ENCODE results near the gene LPAR6. TPM values are rescaled to one million over a fixed set of nuclear protein-coding genes. Genes with fewer than 3 reads are reported as not detected.
"Not testable (repeated sequence)": the region's sequence is repeated elsewhere in the genome, so short reads cannot be mapped to it uniquely, and the experiment has no call there.

LPAR6 gene
- total RNA-seq, 1 donor from 2014 or later = 6.2 TPM

DNA sequence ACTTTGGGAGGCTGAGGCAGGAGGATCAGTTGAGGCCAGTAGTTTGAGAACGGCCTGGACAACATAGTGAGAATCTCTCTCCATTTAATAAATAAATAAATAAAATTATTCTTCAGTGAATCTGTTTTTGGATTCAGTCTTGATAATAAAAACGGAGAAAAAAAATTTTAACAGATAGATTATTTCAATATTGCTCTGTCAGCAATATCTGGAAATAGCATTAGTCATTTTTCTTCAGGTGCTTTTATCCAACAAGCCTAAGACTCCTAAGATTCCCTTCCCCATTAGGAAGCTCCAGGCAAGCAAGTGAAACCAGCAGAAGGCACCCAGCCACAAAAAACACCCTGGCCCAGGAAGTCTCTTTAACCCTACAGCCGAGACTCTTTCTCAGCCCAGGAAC, 21.3 kb upstream of the LPAR6 start:
- H3K4me3 ChIP-seq (ENCODE audit: low read depth, low read length) = no peak overlapping the region
- TF ChIP-seq, protein P1, sequence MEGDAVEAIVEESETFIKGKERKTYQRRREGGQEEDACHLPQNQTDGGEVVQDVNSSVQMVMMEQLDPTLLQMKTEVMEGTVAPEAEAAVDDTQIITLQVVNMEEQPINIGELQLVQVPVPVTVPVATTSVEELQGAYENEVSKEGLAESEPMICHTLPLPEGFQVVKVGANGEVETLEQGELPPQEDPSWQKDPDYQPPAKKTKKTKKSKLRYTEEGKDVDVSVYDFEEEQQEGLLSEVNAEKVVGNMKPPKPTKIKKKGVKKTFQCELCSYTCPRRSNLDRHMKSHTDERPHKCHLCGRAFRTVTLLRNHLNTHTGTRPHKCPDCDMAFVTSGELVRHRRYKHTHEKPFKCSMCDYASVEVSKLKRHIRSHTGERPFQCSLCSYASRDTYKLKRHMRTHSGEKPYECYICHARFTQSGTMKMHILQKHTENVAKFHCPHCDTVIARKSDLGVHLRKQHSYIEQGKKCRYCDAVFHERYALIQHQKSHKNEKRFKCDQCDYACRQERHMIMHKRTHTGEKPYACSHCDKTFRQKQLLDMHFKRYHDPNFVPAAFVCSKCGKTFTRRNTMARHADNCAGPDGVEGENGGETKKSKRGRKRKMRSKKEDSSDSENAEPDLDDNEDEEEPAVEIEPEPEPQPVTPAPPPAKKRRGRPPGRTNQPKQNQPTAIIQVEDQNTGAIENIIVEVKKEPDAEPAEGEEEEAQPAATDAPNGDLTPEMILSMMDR (IDR thresholded peaks at IDR 0.05; ENCODE audit: insufficient read depth, low read length, poor library complexity, severe bottlenecking) = no peak
- DNase-seq (ENCODE audit: low read depth) = no peak

DNA sequence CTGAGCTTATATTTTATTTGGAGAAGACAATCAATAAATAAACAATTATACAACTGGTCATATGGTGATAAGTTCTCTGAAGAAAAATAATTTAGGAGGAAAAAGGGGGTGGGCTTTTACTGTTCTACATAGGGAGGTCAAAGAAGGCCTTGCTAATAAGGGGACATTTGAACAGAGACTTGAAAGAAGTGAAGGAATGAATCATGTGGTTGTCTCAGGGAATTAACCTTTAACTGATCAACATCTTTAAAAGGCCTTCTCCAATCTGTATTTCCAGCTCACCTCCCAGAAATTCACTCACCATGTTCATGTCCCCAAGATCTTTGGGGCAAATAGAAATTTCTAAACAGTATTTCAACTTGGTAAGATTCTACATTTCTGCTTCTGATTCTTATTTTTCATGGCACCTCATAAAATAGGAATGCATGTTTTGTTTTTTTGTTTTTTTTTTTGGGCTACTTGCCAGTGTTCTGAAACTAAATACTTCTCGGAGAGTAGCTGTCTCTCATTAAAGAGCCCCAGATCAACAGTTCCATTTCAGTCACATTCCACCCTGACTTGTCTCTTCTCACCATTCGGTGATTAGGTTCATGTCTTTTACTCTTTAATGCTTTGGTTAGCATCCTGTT, 19.2 kb upstream of the LPAR6 start:
- no peaks in the 10 kb centered on the region for H3K36me3 ChIP-seq (ENCODE audit: control insufficient read depth, insufficient read depth, low read length)
- DNase-seq (ENCODE audit: low read depth) = no peak

More for the DNA sequence above, 21.3 kb upstream of the LPAR6 start:
- Histone ChIP-seq H3K27me3 (ENCODE audit: control insufficient read depth, insufficient read depth, low read length) (no peaks in the 10 kb centered on the region), H3K36me3 (ENCODE audit: control insufficient read depth, insufficient read depth, low read length) (no peaks in the 10 kb centered on the region)

DNA sequence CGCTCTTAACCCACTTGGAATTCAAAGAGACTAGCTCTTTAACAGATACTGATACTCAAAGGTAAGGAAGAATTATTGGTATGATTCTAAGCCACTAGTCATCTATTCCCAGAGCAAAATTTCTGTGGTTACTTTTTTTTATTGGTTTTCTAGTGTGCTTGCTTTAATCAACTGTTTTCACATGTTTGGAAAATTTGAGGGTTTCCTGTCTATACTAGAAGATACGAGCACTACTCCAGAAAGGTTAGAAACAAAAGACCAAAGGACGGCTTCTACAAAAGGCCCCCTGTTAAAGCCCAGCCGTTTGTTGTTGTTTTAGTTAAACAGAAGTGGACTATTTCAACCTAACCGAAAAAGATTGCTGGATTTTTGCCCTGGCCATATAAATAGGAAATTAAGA, 18.5 kb upstream of the LPAR6 start:
- no peaks in the 10 kb centered on the region for H3K27me3 ChIP-seq (ENCODE audit: control insufficient read depth, insufficient read depth, low read length)
- H3K36me3 ChIP-seq (ENCODE audit: control insufficient read depth, insufficient read depth, low read length) = no peaks in the 10 kb centered on the region
- no peak for DNase-seq (ENCODE audit: low read depth)
- H3K4me3 ChIP-seq (ENCODE audit: low read depth, low read length) = no peak overlapping the region
- TF ChIP-seq, protein P1 (IDR thresholded peaks at IDR 0.05; ENCODE audit: insufficient read depth, low read length, poor library complexity, severe bottlenecking) = no peak

More for the DNA sequence above, 19.2 kb upstream of the LPAR6 start:
- TF ChIP-seq, protein P1 (IDR thresholded peaks at IDR 0.05; ENCODE audit: insufficient read depth, low read length, poor library complexity, severe bottlenecking) = no peak
- Histone ChIP-seq H3K27me3 (ENCODE audit: control insufficient read depth, insufficient read depth, low read length) (no peaks in the 10 kb centered on the region), H3K4me3 (ENCODE audit: low read depth, low read length) (no peak overlapping the region)

DNA sequence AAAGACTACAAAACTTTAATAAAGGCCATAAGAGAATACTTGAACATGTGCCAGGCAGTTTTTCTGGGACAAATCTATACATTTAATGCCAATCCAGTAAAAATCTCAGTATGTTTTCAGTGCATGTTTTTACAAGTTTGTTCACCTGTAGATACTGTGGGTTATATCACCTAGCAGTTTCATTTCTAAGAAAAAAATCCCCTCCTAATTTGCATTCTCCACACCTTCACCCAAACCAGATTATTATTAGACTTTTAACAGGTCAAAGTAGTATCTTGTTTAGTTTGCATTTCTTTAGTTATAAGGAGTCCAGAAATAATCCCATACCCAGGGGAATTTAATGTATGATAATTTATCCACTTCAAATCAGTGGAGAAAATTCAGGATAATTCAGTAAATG, 17.0 kb upstream of the LPAR6 start:
- no peaks in the 10 kb centered on the region for H3K27me3 ChIP-seq (ENCODE audit: control insufficient read depth, insufficient read depth, low read length)

DNA sequence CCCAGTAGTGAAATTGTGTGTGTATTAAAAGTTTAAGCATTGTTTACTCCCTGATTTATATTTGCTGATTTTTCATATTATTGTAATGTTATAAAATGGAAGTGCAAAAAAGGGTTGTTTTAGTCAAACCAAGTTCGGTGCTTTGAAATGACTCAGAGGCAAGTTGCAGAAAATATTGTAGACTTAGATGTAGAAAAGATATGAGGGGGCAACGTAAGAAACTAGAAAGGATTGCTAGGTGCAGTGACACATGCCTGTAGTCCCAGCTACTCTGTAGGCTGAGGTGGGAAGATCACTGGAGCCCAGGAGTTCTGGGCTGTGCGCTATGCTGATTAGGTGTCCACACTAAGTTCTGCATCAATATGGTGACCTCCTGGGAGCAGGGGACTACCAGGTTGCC, 16.1 kb upstream of the LPAR6 start:
- no peak for DNase-seq (ENCODE audit: low read depth)
- H3K27me3 ChIP-seq (ENCODE audit: control insufficient read depth, insufficient read depth, low read length) = no peaks in the 10 kb centered on the region
- H3K36me3 ChIP-seq (ENCODE audit: control insufficient read depth, insufficient read depth, low read length) = no peaks in the 10 kb centered on the region
- H3K4me3 ChIP-seq (ENCODE audit: low read depth, low read length) = no peak overlapping the region
- TF ChIP-seq, protein P1 (IDR thresholded peaks at IDR 0.05; ENCODE audit: insufficient read depth, low read length, poor library complexity, severe bottlenecking) = no peak

More for the DNA sequence above, 17.0 kb upstream of the LPAR6 start:
- TF ChIP-seq, protein P1 (IDR thresholded peaks at IDR 0.05; ENCODE audit: insufficient read depth, low read length, poor library complexity, severe bottlenecking) = no peak
- no peak for DNase-seq (ENCODE audit: low read depth)
- no peaks in the 10 kb centered on the region for H3K36me3 ChIP-seq (ENCODE audit: control insufficient read depth, insufficient read depth, low read length)
- no peak overlapping the region for H3K4me3 ChIP-seq (ENCODE audit: low read depth, low read length)

DNA sequence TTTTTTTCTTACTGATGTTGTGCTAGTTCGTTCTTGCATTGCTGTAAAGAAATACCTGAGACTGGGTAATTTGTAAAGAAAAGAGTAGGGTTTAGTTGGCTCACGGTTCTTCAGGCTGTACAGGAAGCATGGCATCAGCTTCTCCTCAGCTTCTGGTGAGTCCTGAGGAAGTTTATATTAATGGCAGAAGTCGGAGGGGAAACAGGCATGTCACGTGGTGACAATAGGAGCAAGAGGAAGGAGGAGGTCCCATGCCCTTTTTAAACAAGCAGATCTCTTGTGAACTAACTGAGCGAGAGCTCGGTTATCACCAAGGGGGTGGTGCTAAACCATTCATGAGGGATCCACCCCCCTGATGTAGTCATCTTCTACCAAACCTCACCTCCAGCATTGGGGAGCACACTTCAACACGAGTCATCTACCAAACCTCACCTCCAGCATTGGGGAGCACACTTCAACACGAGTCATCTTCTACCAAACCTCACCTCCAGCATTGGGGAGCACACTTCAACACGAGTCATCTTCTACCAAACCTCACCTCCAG, 13.9 kb upstream of the LPAR6 start:
- H3K4me3 ChIP-seq (ENCODE audit: low read depth, low read length); H3K27me3 ChIP-seq (ENCODE audit: control insufficient read depth, insufficient read depth, low read length); H3K36me3 ChIP-seq (ENCODE audit: control insufficient read depth, insufficient read depth, low read length); DNase-seq (ENCODE audit: low read depth): not testable (repeated sequence)
